Stimulated activated naive CD8-positive, alpha-beta T cell treated with anti-CD3 and anti-CD28 coated beads, Interleukin-15, amount 100 ng/mL, for 72 hours (primary cell): ENCODE data around the gene IP6K1.
"Not testable (repeated sequence)": the region's sequence is repeated elsewhere in the genome, so short reads cannot be mapped to it uniquely, and the experiment has no call there.

ENCODE experiments used
- ATAC-seq: fragments of 150-1000 bp; cut with Tn5 transposase; 2 replicates; pipeline ENCODE4 v1.10.0; 2021; ENCODE audit warnings: mild to moderate bottlenecking, moderate library complexity
- DNase-seq, 2 donors: peaks; one replicate each; pipeline ENCODE4 v3.0.0; 2021 to 2022
- H3K27ac Mint-ChIP-seq, 2 donors: one replicate each; pipeline ENCODE4 v1.8.0; 2022; ENCODE audit warnings: mild to moderate bottlenecking in 2 of 2, mixed read lengths in 2 of 2, moderate library complexity in 2 of 2
- H3K27me3 Mint-ChIP-seq: one replicate; pipeline ENCODE4 v1.8.0; 2022; ENCODE audit warnings: mixed read lengths
- H3K4me1 Mint-ChIP-seq: one replicate; pipeline ENCODE4 v1.8.0; 2022; ENCODE audit warnings: mild to moderate bottlenecking, mixed read lengths
- H3K4me3 Mint-ChIP-seq, 2 donors: one replicate each; pipeline ENCODE4 v1.8.0; 2022; ENCODE audit warnings: mild to moderate bottlenecking in 2 of 2, mixed read lengths in 2 of 2, moderate library complexity in 1 of 2
- H3K9me3 Mint-ChIP-seq, 2 donors: one replicate each; pipeline ENCODE4 v1.8.0; 2022; ENCODE audit warnings: mixed read lengths in 2 of 2

The IP6K1 gene

DNA sequence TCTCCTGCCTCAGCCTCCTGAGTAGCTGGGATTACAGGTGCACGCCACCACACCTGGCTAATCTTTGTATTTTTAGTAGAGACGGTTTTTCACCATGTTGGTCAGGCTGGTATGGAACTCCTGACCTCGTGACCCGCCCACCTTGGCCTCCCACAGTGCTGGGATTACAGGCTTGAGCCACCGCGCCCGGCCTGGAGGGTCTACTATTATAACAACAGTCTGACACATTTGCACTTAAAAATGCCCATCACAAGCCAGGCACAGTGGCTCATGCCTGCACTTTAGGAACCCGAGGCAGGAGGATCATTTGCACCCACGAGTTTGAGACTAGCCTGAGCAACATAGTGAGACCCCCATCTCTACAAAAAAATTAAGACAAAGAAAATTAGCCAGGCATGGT, 4.1 kb downstream of the IP6K1 start:
- H3K4me3 Mint-ChIP-seq, H3K27ac Mint-ChIP-seq, H3K27me3 Mint-ChIP-seq, DNase-seq, H3K9me3 Mint-ChIP-seq, ATAC-seq: not testable (repeated sequence)
- peaks cover 55% of the 10 kb centered on the region for H3K4me1 Mint-ChIP-seq

DNA sequence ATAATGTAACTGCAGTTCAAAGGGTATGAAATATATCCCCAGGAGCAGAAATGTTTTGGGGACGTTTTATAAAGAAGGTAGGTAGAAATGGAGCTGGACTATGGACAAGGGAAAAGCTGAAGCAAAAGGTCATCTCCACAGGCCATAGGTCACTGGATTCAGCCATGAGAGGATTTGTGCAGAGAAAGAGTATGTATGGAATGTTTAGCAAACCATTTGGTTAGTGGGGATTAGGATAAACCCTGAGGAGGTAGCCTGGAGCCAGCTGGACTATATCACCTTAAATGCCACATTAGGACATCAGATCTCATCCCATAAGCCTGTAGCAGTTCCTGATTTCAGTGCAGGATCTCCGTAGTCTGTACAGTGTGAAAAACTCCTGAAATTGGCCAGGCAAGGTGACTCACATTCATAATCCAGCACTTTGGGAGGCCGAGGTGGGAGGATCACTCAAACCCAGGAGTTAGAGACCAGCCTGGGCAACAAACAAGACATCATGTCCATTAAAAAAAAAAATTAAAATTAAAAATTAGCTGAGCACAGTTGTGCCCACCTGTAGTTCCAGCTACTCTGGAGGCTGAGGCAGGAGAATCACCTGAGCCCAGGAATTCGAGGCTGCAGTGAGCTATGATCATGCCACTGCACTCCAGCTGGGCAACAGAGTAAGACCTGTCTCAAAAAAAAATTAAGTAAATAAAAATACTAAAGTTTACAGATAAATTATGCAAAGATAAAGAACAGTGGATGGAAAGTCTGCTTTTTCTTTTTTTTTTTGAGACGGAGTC, 4.7 kb downstream of the IP6K1 start:
- Mint-ChIP-seq H3K4me3 (no peak overlapping the region), H3K27ac (peak overlapping the region in 1 of 2 donors; percentile 26), H3K9me3 (no peaks in the 10 kb centered on the region), H3K27me3 (no peaks in the 10 kb centered on the region), H3K4me1 (peaks cover 54% of the 10 kb centered on the region)
- DNase-seq (no peak), ATAC-seq (no peak)

DNA sequence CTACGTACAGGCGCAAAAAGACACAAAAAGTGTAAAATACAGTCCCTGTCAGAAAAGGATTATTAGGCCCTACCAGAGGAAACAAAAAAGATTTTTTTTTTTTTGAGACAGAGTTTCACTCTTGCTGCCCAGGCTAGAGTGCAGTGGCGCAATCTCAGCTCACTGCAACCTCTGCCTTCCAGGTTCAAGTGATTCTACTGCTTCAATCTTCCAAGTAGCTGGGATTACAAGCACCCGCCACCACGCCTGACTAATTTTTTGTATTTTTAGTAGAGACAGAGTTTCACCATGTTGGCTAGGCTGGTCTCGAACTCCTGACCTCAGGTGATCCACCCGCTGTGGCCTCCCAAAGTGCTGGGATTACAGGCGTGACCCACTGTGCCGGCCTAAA, 5.4 kb downstream of the IP6K1 start:
- peak overlapping the region; percentile 26 to 27 for H3K27ac Mint-ChIP-seq
- peaks cover 52% of the 10 kb centered on the region for H3K4me1 Mint-ChIP-seq
- ATAC-seq, H3K4me3 Mint-ChIP-seq, H3K27me3 Mint-ChIP-seq, DNase-seq, H3K9me3 Mint-ChIP-seq: not testable (repeated sequence)

DNA sequence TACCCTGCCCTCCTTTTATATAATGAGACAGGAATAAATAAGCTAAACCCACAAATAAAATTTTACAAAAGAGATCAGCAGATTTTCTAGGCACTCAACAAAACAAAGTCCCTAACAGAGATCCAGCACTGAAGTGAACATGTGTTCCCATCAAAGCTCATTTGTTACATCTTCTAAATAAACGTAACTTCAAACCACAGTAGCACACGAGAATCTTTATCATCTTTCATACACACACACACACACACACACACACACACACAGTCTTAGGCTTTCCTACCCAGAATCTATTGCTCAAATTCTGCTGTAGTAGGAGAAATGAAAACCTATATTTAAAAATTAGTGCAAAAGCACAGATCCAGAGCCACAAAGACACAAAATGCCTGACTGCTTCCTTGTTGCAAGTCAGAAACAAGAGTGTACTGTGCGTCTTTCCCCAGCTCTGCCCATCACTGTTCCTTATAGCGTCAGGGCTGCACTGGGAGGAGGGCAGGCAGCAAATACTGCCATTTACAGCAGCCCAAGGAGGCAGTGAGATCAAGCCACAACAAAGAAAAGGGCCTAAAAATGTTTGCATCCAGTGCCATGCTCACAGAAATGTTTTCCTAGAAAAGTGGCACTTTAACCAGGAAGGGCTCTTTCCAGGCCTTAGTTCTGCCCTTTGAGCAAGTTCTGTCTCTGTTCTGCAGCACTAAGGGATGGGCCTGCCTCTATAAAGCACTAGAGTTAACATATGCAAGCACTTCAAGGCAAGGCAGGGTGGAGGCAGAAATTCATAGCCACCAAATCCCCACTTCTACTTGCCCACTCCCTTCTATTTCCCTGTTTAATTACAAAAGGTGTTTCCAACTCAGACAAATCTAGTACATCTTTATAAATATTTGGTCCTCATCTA, 6.0 kb downstream of the IP6K1 start:
- ATAC-seq = no peak
- peak overlapping the region; percentile 23 to 30 for H3K4me3 Mint-ChIP-seq

DNA sequence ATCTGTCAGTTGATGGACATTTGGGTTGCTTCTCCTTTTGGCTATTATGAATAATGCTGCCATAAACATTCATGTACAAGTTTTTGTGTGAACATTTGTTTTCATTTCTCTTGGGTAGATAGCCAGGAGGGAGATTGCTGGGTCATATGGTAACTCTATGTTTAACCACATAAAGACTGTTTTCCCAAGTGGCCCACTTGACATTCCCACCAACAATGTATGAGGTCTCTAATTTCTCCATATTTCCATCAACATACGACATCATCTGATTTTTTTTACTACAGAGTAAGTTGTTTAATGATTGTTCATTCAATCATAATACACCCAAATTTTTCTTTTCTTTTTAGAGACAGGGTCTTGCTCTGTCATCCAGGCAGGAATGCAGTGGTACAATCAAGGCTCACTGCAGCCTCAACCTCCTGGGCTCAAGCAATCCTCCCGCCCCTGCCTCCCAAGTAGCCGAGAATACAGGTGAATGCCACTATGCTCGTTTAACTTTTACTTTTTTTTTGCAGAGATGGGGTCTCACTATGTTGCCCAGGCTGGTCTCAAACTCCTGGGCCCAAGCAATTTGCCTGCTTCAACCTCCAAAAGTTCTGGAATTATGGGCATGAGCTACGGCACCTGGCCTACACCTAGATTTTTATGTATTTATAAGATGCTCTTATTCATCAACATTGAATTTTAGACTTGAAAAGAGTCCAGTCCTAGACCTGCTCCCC, 6.8 kb downstream of the IP6K1 start:
- peak overlapping the region in 1 of 2 donors; percentile 23 for H3K4me3 Mint-ChIP-seq
- peak overlapping the region in 1 of 2 donors; percentile 77 for H3K27ac Mint-ChIP-seq
- H3K9me3 Mint-ChIP-seq = no peaks in the 10 kb centered on the region
- ATAC-seq (no peak), DNase-seq (no peak)
- no peaks in the 10 kb centered on the region for H3K27me3 Mint-ChIP-seq
- H3K4me1 Mint-ChIP-seq = peaks cover 47% of the 10 kb centered on the region

More for the DNA sequence above, 6.0 kb downstream of the IP6K1 start:
- Mint-ChIP-seq H3K4me1 (peaks cover 51% of the 10 kb centered on the region), H3K27me3 (no peaks in the 10 kb centered on the region), H3K27ac (peak overlapping the region in 1 of 2 donors; percentile 77), H3K9me3 (no peaks in the 10 kb centered on the region)
- no peak for DNase-seq

- H3K27me3 Mint-ChIP-seq, H3K9me3 Mint-ChIP-seq, DNase-seq, H3K27ac Mint-ChIP-seq, H3K4me3 Mint-ChIP-seq, ATAC-seq: not testable (repeated sequence)
- H3K4me1 Mint-ChIP-seq = peaks cover 41% of the 10 kb centered on the region
Observed at GRCh38 chr3:49776101-49776500, 10.2 kb downstream of the IP6K1 start.

- Mint-ChIP-seq H3K4me3 (no peak overlapping the region), H3K27me3 (no peaks in the 10 kb centered on the region), H3K9me3 (no peaks in the 10 kb centered on the region), H3K4me1 (peaks cover 38% of the 10 kb centered on the region), H3K27ac (no peak overlapping the region)
- no peak for ATAC-seq
- DNase-seq = no peak
Observed at GRCh38 chr3:49775538-49775937, 10.8 kb downstream of the IP6K1 start.

- H3K27me3 Mint-ChIP-seq = no peaks in the 10 kb centered on the region
- DNase-seq = no peak
- no peak for ATAC-seq
- no peak overlapping the region for H3K27ac Mint-ChIP-seq
- no peaks in the 10 kb centered on the region for H3K9me3 Mint-ChIP-seq
- peaks cover 31% of the 10 kb centered on the region for H3K4me1 Mint-ChIP-seq
- no peak overlapping the region for H3K4me3 Mint-ChIP-seq
Observed at GRCh38 chr3:49772703-49773102, 13.6 kb downstream of the IP6K1 start.

- Mint-ChIP-seq H3K4me3 (no peak overlapping the region), H3K9me3 (no peaks in the 10 kb centered on the region), H3K4me1 (peaks cover 26% of the 10 kb centered on the region), H3K27ac (no peak overlapping the region), H3K27me3 (no peaks in the 10 kb centered on the region)
- ATAC-seq (no peak), DNase-seq (no peak)
Observed at GRCh38 chr3:49771340-49771938, 14.9 kb downstream of the IP6K1 start.

GRCh38 chr3:49769926-49770325, 16.4 kb downstream of the IP6K1 start:
- H3K27ac Mint-ChIP-seq = no peak overlapping the region
- DNase-seq (no peak), ATAC-seq (no peak)
- no peaks in the 10 kb centered on the region for H3K9me3 Mint-ChIP-seq
- H3K4me1 Mint-ChIP-seq = peaks cover 20% of the 10 kb centered on the region
- no peak overlapping the region for H3K4me3 Mint-ChIP-seq
- no peaks in the 10 kb centered on the region for H3K27me3 Mint-ChIP-seq

- peaks cover 25% of the 10 kb centered on the region for H3K4me1 Mint-ChIP-seq
- H3K27me3 Mint-ChIP-seq = no peaks in the 10 kb centered on the region
- DNase-seq (no peak), ATAC-seq (no peak)
- no peak overlapping the region for H3K27ac Mint-ChIP-seq
- no peak overlapping the region for H3K4me3 Mint-ChIP-seq
- no peaks in the 10 kb centered on the region for H3K9me3 Mint-ChIP-seq
Observed at GRCh38 chr3:49769286-49769915, 16.9 kb downstream of the IP6K1 start.

GRCh38 chr3:49763981-49764380, 22.4 kb downstream of the IP6K1 start:
- no peak for ATAC-seq
- Mint-ChIP-seq H3K4me1 (peaks cover 12% of the 10 kb centered on the region), H3K4me3 (no peak overlapping the region), H3K9me3 (no peaks in the 10 kb centered on the region), H3K27me3 (no peaks in the 10 kb centered on the region), H3K27ac (no peak overlapping the region)
- no peak for DNase-seq

GRCh38 chr3:49761661-49762060, 24.7 kb downstream of the IP6K1 start:
- no peak for ATAC-seq
- no peak for DNase-seq
- Mint-ChIP-seq H3K4me1 (peaks cover 12% of the 10 kb centered on the region), H3K27ac (no peak overlapping the region), H3K4me3 (no peak overlapping the region), H3K9me3 (no peaks in the 10 kb centered on the region), H3K27me3 (no peaks in the 10 kb centered on the region)

DNA sequence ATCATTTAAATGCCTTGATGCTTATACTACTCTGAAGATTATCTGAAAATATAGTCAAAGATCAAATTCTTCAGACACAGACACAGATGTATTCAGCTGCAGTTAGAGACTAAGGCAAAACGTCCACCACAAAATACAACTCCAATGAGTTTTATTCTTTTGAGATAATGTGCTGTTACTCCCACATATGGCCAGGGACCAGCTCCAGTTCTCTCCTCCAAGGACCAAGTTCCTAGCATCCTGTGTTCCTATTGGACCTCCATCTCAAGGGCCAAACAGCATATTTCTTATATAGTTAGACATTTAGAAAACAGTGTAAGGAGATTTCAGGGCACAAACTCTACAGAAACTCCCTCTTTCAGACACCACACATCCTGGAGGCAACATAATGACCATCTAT, 27.1 kb downstream of the IP6K1 start:
- Mint-ChIP-seq H3K4me3 (no peak overlapping the region), H3K4me1 (peaks cover 12% of the 10 kb centered on the region), H3K27ac (peak overlapping the region in 1 of 2 donors; percentile 9), H3K9me3 (no peaks in the 10 kb centered on the region), H3K27me3 (no peaks in the 10 kb centered on the region)
- ATAC-seq (no peak), DNase-seq (no peak)

DNA sequence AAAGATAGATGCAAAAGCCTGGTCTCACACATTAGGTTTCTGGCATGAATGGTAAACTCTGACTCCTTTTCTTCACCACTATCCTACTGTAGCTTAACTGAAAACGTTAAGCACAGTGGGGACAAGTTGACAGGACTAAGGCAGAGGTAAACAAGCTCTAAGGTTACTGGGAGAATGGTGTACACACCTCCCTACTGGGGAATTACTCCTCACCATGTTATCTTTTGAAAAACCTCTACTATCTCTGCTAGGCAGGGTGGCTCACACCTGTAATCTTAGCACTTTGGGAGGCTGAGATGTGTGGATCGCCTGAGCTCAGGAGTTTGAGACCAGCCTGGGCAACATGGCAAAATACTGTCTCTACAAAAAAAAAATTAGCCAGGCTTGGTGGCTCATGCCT, 29.1 kb downstream of the IP6K1 start:
- H3K9me3 Mint-ChIP-seq = no peaks in the 10 kb centered on the region
- no peak for DNase-seq
- no peak overlapping the region for H3K27ac Mint-ChIP-seq
- H3K4me3 Mint-ChIP-seq = no peak overlapping the region
- H3K4me1 Mint-ChIP-seq = peaks cover 18% of the 10 kb centered on the region
- H3K27me3 Mint-ChIP-seq = no peaks in the 10 kb centered on the region
- no peak for ATAC-seq
